ENCODE measurements around the gene ZNF319. TPM values are rescaled to one million over a fixed set of nuclear protein-coding genes. Genes with fewer than 3 reads are reported as not detected.
"Not testable (repeated sequence)": the region's sequence is repeated elsewhere in the genome, so short reads cannot be mapped to it uniquely, and the experiment has no call there.

Gene ZNF319
- total RNA-seq, 1 donor from 2014 or later, result 3.6 TPM

GRCh38 chr16:57979006-57979585, 21.4 kb downstream of the ZNF319 start:
- ATAC-seq (no peak), DNase-seq (ENCODE audit: low spot score) (no peak)

DNA sequence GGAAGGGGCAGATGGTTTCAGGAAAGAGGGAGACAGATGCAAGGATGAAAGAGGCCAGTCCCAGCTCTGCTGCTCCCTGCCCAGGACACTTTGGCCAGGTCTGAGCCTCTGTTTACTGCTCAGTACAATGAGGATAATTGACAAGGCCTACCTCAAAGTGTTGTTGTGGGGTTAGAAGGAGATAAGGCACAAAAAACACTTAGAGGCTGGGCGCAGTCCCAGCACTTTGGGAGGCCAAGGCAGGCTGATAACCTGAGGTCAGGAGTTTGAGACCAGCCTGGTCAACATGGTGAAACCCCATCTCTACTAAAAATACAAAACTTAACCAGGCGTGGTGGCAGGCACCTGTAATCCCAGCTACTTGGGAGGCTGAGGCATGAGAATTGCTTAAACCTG, 22.4 kb downstream of the ZNF319 start:
- not testable (repeated sequence) for ATAC-seq; DNase-seq (ENCODE audit: low spot score)

DNA sequence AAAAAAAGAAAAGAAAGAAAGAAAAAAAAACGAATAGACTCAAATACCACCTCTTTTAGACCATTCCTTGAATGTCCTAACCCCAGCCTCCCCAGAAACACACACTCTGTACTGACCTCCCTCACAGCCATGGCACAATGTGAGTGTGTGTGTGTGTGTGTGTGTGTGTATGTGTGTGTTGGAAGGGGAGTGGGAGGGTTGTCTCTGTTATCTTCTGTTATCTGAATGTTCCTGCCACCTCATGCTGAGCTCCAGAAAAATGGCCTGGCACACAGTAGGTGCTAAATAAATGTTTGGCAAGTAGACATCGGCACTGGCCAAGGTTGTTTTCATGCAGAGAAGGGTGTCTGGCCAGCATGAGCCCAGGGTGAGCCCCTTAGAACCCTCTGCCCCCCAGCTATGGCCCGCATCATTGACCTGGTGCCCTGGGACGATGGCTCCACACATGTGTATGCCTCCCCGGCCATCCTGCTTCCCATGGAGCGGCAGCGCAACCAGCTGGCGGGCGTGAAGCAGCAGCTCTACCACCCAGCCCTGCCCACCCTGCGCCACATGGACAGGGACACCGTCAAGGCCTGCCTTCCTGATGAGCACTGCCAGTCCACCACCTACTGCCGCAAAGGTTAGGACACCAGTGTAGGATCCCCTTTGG, 22.9 kb downstream of the ZNF319 start:
- DNase-seq (ENCODE audit: low spot score) (no peak), ATAC-seq (peak; percentile 33)

GRCh38 chr16:57976331-57976796, 24.1 kb downstream of the ZNF319 start:
- ATAC-seq (no peak), DNase-seq (ENCODE audit: low spot score) (no peak)

GRCh38 chr16:57972306-57972705, 28.2 kb downstream of the ZNF319 start:
- DNase-seq (ENCODE audit: low spot score), result no peak

GRCh38 chr16:57971848-57972247, 28.6 kb downstream of the ZNF319 start:
- ATAC-seq (no peak), DNase-seq (ENCODE audit: low spot score) (no peak)

More at GRCh38 chr16:57972306-57972705, 28.2 kb downstream of the ZNF319 start:
- ATAC-seq, result no peak

GRCh38 chr16:57970970-57971369, 29.5 kb downstream of the ZNF319 start, which contains the start of gene CNGB1:
Gene CNGB1, minus strand, starts transcription at chr16:57971128. Its CDS starts 3,842 bp downstream, at chr16:57967286.
- DNase-seq (ENCODE audit: low spot score), result no peak
- ATAC-seq, result no peak

- no peak for DNase-seq (ENCODE audit: low spot score)
- ATAC-seq, result no peak
These were observed 30.2 kb downstream of the ZNF319 start for GRCh38 chr16:57970319-57970718.

DNA sequence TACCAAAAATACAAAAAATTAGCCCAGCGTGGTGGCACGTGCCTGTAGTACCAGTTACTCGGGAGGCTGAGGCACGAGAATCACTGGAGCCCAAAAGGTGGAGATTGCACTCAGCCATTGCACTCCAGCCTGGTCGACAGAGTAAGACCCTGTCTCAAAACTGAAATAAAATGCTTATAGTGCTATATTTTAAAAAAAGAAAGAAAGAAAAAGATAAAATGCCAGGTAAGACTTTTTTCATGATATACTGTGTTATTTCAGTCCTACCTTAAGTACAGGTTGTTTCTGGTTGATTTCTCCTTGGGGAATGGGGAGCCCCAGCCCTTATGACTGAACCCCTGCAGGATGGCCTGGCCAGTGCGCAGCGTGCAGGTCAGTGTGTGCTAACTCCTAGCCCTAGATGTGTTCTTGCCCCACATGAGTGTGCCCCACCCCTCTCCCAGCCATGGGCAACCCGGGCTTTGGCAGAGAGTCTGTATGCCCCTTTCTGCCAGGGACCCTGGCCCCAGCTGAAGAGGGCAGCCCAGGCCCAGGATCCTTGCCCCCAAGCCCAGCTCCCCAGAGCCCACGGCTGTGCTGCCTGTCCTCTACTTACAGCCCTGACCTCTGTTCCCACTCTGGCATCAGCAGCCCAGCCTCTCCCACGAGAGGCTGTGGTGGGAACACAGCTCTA, 30.9 kb downstream of the ZNF319 start:
- no peak for ATAC-seq
- DNase-seq (ENCODE audit: low spot score), result no peak

GRCh38 chr16:57967916-57968315, 32.6 kb downstream of the ZNF319 start:
- no peak for DNase-seq (ENCODE audit: low spot score)
- no peak for ATAC-seq

- ATAC-seq (no peak), DNase-seq (ENCODE audit: low spot score) (no peak)
These were observed 33.5 kb downstream of the ZNF319 start for GRCh38 chr16:57966986-57967385.

GRCh38 chr16:57966204-57966771, 34.2 kb downstream of the ZNF319 start:
- ATAC-seq (no peak), DNase-seq (ENCODE audit: low spot score) (no peak)

DNA sequence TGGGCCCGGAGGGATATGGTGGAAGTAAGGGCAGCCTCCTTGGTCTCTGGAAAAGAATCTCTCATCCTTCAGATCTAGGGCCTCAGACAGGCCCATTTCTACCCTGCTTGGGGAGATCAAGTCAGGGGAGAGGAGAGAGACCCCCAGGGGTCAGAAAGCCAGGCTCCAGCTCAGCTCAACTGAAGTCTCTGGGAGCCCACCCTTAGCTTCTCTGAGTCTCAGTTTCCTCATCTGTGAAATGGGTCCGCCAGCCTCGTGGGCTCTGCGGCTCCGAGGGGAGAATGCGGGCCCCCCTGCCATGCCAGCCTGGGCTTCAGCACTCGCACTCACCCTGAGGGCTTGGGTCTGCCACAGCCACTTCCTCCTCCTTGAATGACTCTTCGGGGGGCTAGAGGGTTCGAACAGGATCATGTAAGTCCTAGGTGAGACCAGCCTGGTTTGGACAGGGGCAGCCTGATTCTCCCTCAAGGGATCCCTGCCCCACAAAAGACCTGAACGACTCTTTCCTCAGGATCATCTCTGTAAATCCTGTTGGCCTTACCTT, 36.2 kb downstream of the ZNF319 start:
- ATAC-seq (no peak), DNase-seq (ENCODE audit: low spot score) (no peak)

- no peak for DNase-seq (ENCODE audit: low spot score)
- ATAC-seq, result no peak
These were observed 37.7 kb downstream of the ZNF319 start for GRCh38 chr16:57962756-57963155.

DNA sequence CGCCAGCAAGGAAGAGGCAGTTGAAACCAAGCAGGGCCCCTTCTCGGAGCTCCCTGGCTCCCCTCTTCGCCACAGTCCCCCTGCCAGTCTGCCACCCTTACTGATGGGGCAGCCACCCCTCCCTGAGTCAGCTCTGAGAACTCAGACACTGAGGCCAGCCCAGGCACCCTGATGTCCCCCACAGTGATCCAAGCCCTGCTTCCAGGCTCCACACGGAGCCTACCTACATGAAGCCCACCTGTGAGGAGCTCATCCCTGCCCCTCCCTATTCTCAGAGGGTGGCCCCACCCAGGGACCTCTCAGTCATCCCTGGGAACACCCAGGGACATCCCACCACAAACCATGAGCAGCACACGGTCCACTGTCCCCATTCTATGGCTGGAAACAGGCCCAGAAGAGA, 38.4 kb downstream of the ZNF319 start:
- ATAC-seq, result no peak
- no peak for DNase-seq (ENCODE audit: low spot score)

DNA sequence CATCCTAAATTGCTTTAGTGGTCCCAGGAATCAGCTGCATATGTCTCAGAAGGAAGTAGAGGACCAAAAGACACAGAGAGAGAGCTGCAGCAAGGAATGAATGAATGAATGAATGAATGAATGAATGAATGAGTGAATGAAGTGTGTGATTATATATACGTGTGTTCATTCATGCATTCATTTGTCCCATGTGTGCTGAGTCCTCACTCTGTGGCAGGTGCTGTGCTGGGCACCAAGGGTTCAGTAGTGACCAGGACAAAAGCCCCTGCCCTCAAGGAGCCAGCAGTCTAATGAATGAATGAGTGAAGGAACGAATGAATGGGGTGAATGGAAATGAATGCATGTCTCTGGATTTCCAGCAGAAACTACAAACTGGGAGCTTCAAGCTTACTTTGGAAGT, 38.9 kb downstream of the ZNF319 start:
- DNase-seq (ENCODE audit: low spot score), result no peak
- no peak for ATAC-seq

- ATAC-seq (no peak), DNase-seq (ENCODE audit: low spot score) (no peak)
These were observed 39.5 kb downstream of the ZNF319 start for GRCh38 chr16:57960826-57961472.

GRCh38 chr16:57960310-57960709, 40.2 kb downstream of the ZNF319 start:
- DNase-seq (ENCODE audit: low spot score), result no peak
- ATAC-seq, result no peak

DNA sequence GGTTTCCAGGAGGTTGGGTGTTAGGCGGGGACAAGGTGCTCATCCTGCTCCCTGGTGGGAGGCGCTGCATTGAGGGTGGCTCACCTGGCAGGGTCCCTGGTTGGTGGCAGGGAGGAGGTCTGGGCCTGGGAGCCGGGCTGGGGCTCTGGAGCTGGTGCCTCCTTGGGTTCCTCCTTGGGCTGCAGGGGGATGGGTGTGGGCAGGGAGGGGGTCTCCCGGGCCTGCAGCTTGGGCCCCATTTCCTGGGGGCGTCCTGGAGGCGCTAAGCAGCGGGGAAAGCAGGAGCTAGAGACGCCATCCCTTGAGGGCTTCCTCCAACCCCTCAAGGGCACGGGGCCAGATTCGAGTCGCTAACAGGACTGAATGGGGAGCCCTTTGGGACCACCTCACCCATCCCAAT, 40.7 kb downstream of the ZNF319 start:
- no peak for DNase-seq (ENCODE audit: low spot score)
- ATAC-seq, result no peak

DNA sequence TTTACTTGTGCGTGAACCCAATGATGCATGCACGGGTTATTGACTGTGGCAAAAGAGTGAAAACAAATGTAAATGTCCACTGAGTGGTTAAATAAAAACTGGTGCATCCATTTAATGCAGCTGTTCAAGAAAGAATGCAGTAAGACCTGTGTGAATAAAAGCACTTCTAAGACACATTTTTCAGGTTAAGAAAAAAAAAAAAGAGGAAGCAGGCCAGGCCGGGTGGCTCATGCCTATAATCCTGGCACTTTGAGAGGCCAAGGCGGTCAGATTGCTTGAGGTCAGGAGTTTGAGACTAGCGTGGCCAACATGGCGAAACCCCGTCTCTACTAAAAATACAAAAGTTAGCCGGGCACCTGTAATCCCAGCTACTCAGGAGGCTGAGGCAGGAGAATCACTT, 41.4 kb downstream of the ZNF319 start:
- DNase-seq (ENCODE audit: low spot score) (no peak), ATAC-seq (no peak)

DNA sequence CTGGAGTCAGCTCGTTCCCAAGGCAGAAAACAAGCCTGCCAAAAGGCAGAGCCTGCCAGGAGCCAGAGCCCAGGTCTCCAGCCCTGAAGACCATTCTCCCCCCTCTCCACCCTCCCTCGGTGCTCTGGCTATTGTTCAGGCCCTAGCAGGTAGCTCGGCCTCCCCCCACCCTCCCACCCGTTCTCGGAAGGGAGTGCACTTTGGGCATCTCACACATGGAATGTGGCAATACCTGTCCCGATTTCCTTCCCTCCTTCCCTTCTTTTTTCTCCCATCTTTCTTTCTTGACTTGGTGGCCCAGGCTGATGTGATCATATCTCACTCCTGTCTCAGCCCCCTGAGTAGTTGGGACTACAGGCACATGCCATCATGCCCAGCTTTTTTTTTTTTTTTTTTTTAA, 41.9 kb downstream of the ZNF319 start:
- no peak for ATAC-seq
- DNase-seq (ENCODE audit: low spot score), result no peak

Data from left lobe of liver (tissue), 2 donors.